Medulla oblongata (tissue), 1 donor: ENCODE measurements around the gene TFEB.

ENCODE experiments used
- DNase-seq: peaks from one replicate; pipeline ENCODE4 v3.0.0-alpha.2; 2015; ENCODE audit errors: extremely low spot score

Gene TFEB

GRCh38 chr6:41739041-41739440 is 3.6 kb upstream of the TFEB start:
- no peak for DNase-seq

GRCh38 chr6:41737591-41738130 is 2.3 kb upstream of the TFEB start:
- DNase-seq: no peak

DNA sequence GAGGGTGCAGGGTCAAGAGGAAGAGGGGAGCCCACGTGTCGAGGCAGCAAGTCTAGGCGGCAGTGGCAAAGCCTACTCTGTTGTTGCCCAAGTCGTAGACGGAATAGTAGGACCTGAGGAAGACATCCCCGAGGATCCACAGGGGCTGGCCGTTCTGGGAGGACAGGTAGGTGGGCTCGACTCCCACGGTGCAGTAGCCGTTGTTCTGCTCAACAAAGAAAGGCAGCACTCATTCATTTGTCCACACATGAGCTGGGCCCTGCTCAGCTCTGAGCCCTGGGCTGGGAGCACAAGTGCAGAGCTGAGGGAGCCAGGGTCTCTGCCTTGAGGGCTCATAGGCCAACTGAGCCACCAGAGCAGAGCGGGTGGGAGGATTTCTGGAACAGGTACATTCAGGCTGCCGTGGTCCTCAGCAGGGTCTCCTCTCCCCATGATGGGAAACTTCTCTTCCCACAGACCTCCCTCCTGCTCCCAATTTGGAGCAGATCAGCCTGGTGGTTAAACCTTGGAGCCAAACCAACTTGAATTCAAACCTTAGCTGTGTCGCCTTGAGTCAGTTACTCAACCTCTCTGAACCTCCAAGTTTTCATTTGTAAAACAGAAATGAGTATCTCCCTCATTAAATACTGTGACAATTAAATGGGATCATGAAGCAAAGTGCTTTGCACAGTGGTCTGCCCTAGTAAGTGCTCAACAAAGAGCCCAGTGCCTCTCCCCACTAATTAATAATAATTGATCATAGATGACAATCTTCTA is 1.6 kb upstream of the TFEB start:
- no peak for DNase-seq

GRCh38 chr6:41736186-41736733 is 852 bp upstream of the TFEB start:
- no peak for DNase-seq

GRCh38 chr6:41734666-41735426 is 562 bp downstream of the TFEB start:
- peak; percentile 92 for DNase-seq

DNA sequence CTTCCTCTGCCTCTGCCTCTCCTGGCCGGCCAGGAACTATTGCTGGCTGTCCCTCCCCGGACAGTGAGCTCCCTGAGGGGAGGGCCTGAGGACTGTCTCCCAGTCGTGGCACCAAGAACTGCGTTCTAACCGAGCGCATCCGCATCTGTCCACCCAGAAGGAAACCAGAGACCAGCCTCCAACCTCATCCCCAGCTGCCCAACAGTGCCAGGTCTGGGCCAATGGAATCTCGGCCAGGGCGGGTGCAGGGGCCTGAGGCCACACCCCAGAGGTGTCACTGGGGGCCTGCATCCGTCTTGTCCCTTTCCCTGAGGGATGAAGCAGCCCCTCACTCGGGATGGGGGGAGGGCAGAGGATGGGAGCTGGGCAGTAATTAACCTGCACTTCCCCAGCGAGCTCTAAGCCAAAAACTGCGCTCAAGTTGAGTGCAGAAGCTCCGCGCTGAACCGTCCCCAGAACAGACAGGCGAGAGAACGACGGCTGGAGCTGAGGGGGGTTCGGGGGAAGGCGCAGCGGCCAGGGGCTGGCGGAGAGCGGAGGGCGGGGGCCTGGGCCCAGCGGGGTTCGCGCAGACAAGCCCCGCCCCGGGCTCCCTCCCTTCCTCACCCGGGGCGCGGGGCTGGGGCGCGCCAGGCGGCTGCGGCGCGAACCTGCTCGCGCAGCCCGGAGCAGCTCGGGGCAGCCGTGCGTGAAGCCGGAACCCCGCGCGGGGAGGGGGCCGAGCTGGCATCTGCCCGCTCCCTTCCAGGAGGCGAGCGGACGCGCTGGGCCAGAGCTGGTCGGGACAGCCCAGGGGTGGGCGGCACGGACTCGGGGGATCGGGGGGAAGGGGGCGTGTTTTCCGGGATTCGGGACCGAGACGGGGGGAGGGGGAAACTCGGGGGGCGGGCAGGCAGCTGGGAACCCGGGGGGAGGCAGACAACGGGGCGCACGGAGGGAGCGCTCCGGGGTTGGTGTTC is 1.4 kb downstream of the TFEB start:
- DNase-seq: peak; percentile 91

DNA sequence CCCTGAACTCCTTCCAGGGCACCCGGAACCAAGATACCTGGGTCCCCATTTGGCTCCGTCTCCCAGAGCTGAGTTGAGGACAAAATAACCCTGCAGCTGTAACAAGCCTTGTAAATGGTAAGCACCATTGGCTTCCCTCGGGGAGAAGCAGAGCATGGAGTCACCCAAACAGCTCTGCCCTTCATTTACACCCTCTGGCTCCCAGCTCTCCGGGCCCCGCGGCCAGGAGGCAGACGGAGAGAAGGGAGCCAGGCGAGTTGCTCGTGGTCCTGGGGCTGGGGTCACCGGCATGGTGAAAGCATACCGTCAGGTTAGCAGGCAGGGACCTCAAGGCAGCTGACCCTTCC is 2.1 kb downstream of the TFEB start:
- DNase-seq: peak; percentile 30

GRCh38 chr6:41732591-41733359 is 2.6 kb downstream of the TFEB start:
- DNase-seq: peak; percentile 45

DNA sequence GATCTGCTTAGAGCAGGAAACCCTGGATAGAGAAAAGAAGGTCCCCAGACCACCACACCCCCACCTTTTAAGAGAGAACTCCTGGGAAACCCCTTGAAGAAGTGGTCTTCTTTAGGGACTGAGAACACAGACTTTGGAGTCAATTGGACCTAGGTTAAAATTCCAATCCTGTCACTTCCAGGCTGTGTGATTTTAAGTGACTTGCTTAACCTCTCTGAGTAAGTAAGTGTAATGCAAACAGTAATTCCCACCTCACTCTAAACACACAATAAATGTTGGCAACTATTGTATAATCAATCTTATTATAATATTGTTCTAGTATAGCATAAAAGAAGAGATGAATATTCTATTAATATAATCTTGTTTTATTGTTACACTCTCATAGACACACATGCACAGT is 3.3 kb downstream of the TFEB start:
- peak; percentile 14 for DNase-seq

DNA sequence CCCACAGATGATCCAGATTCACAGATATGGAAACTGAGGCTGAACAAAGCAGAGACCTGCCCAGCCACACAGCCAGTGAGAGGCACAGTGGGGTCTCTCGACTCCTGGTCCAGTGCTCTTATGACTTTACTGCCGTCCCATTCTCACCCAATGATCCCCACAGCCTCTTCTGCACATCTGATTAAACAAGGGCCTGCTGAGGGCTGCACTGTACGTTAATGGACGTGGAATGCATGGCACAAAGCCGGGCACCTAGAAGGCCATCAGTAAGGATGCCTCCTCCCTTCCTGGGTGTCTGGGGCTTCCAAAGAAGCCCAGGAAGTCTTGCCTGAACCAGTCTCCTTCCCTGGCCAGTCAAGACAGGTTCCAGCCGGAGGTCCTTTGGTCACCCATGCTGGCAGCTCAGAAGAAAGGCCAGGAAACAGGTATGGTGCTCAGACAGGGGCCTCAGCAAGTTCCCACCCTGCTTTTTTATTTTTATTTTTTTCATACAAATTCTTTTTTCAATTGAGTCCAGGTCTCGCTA is 3.8 kb downstream of the TFEB start:
- DNase-seq: no peak

GRCh38 chr6:41730531-41731436 is 4.6 kb downstream of the TFEB start:
- peak; percentile 46 for DNase-seq

DNA sequence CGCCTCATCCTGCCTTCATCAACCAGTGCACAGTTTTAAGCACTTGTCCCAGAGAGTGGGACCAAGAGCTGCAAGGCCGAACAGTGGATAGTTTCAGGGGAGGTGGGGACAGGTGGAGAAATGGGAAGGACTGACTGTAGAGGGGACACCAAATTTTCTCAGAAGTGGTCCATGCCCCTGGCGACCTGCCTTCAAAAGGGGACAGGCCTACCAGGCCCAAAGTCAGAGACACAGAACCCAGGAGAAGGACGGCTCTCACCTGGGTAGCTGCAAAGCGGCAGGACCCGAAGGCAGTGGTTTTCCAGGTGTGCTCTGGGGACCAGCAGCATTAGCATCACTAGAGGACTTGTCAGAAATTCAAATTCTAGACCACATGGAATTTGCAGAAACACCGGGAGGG is 5.8 kb downstream of the TFEB start:
- peak; percentile 6 for DNase-seq

DNA sequence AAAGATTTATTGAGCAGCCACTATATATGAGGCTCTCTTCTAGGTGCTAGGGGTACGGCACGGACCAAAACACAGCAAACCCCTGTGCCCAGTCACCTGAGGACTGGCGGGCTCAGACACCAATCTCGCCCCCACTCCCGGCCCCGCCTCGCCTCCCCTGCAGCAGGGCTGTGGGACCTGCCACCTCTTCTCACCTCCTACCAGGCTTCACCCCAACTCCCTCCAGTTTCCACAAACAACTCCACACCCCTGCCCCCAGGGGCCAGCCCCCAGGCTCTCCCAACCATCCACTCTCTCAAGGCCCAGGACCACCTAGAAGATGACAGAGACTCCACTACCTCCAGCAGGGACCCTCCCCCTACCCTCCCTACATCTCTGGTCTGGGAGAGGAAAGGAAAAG is 6.5 kb downstream of the TFEB start:
- no peak for DNase-seq

DNA sequence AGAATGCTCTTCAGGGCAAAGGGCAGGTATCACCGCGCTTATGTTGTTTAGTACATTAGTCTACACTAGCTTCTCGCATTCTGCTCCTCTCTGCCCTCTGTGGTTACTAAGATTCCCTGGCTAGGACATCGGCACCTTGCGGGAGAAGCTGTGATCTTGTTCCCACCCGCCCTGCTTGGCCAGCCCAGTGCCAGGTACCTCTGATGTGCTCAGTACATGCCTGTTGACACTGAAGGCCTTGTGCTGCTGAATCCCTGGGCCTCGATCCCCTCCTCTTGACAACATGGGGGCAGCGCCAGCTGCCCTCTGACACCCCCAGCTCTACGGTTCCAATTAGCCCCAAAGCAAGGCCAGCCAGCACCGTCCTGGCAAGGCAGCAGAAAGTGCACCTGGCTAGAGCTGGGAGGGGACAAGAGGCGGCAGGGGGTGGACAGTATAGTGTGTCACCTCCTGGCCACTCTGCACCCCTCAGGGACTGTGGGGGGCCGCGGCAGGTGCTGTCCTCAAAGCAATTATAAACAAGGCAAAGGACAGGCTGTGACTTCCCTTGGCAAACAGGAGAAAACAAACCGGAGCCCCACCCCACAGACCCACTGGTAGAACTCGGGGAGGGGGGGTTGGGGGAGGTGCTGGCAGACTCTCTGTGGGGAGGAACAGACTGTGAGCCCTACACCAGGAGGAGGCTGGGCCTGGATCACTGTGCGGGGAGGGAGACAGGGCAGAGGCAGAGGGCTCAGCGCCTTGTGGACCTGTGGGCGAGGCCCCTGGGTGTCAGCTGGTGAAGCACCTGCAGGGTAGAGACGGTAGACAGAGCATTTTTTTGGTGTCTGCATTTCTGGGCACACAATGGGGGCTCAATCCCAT is 7.1 kb downstream of the TFEB start:
- peak; percentile 68 for DNase-seq

DNA sequence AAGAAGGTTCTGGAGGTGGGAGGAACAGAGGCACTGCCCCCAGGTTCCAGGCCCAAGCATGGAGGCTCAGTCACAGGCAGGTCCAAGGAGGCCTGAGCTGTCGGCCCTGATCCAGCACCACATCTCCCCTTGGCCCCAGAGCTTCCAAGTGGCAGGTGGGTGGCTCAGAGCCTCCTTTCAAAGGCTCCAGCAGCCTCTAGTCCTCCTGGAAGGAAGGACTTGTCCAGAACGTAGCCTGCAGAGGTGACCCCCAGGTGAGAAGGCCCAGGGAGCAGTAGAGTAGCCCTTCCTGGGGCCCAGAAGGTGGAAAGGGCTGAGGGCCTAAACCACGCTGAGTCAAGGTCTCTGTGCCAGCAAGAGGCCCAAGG is 7.7 kb downstream of the TFEB start:
- no peak for DNase-seq

GRCh38 chr6:41726876-41727275 is 8.5 kb downstream of the TFEB start:
- DNase-seq: no peak

GRCh38 chr6:41724586-41725501 is 10.6 kb downstream of the TFEB start:
- DNase-seq: peak; percentile 30

DNA sequence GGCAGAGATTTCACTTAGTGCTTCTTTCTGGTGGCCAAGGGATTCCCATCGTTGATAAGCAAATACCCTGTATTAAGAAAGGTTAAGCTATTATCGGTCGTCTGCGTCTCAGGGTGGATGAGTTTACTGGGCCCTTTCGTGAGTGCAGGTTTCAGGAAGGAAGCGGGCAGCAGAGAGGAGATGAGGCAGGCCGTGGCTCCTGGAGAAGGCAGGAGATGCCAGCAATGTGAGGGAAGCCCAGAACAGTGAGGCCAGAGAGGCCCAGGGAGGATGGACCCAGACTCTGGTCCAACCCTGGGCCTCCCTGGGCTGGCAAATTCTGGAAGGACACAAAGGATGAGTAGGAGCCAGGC is 11.2 kb downstream of the TFEB start:
- DNase-seq: peak; percentile 35
